ENCODE measurements around the gene TAS1R3. TPM values are rescaled to one million over a fixed set of nuclear protein-coding genes. Genes with fewer than 3 reads are reported as not detected.

Gene TAS1R3
- total RNA-seq, 3 donors from 2014 or later (not counting 1 experiment from before 2014, with no cell fraction given), result 0.66 to 1.4 (median 1.3) TPM

DNA sequence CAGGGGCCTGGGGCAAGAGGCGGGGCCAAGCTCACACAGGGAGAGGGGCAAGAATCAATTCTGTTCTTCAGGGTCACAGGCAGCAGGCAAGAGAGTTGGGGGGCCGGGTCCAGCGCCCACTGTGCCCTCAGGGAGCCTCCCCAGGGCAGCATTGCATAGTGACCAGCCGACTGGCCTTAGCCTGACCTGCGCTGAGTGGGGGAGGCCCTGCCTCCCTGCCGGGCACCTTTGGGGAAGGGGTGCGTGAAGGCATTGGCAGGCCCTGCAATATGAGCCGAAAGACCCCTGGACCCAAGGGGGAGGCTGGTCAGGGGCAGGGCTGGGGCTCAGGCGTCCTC, 38.7 kb upstream of the TAS1R3 start:
- H3K27ac ChIP-seq (ENCODE audit: low read length), result no peak overlapping the region
- Mint-ChIP-seq H3K27ac (no peak overlapping the region), H3K4me1 (peaks cover 0 to 5% of the 10 kb centered on the region in 2 donors), H3K36me3 (no peaks in the 10 kb centered on the region), H3K4me3 (no peak overlapping the region), H3K27me3 (ENCODE audit: low read depth in 2 of 2) (peaks cover 0 to 3% of the 10 kb centered on the region in 2 donors), H3K9me3 (no peaks in the 10 kb centered on the region)
- no peaks in the 10 kb centered on the region for H3K27me3 ChIP-seq (ENCODE audit: control insufficient read depth, insufficient read depth, low read length)
- intact Hi-C loops (cut with micrococcal nuclease), result loop anchor here (5.0 kb wide), 1 partner anchor 310 kb away; the partner anchor contains the start of gene PERM1
- no peaks in the 10 kb centered on the region for H3K9me3 ChIP-seq (ENCODE audit: control insufficient read depth, insufficient read depth, low read length)
- TF ChIP-seq, protein P1, sequence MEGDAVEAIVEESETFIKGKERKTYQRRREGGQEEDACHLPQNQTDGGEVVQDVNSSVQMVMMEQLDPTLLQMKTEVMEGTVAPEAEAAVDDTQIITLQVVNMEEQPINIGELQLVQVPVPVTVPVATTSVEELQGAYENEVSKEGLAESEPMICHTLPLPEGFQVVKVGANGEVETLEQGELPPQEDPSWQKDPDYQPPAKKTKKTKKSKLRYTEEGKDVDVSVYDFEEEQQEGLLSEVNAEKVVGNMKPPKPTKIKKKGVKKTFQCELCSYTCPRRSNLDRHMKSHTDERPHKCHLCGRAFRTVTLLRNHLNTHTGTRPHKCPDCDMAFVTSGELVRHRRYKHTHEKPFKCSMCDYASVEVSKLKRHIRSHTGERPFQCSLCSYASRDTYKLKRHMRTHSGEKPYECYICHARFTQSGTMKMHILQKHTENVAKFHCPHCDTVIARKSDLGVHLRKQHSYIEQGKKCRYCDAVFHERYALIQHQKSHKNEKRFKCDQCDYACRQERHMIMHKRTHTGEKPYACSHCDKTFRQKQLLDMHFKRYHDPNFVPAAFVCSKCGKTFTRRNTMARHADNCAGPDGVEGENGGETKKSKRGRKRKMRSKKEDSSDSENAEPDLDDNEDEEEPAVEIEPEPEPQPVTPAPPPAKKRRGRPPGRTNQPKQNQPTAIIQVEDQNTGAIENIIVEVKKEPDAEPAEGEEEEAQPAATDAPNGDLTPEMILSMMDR (IDR thresholded peaks at IDR 0.05), result no peak
- H3K4me3 ChIP-seq (ENCODE audit: low read length), result no peak overlapping the region
- 93% methylated on average over 9 of the region's 9 CpGs for WGBS (ENCODE audit: insufficient coverage)
- no peaks in the 10 kb centered on the region for H3K36me3 ChIP-seq (ENCODE audit: control insufficient read depth, insufficient read depth, low read length)
- no peak for ATAC-seq
- no peak for DNase-seq
- no peaks in the 10 kb centered on the region for H3K4me1 ChIP-seq (ENCODE audit: control insufficient read depth, insufficient read depth, low read length)

DNA sequence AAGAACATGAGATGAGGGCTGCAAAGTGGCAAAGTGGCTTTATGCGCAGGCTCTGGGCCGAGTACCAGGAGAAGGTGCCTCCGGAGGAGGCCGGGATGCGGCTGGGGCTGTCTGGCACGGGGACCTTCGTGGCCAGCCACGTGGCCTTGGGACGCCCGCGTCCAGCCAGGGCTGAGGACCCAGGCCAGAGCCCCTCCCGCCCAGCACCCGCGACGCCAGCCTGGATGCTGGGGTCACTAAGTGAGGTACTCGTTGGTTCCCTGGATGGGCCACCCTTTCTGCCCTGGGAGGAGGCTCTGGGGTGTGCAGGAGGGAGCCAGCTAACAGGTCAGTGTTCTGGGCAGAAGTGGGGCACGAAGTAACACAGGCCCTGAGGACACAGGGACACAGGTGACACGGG, 38.2 kb upstream of the TAS1R3 start:
- Mint-ChIP-seq H3K9me3 (no peaks in the 10 kb centered on the region), H3K4me1 (peaks cover 0 to 5% of the 10 kb centered on the region in 2 donors), H3K27me3 (ENCODE audit: low read depth in 2 of 2) (peaks cover 0 to 3% of the 10 kb centered on the region in 2 donors), H3K27ac (no peak overlapping the region), H3K4me3 (no peak overlapping the region), H3K36me3 (no peaks in the 10 kb centered on the region)
- WGBS (ENCODE audit: insufficient coverage), result 96% methylated on average over 18 of the region's 18 CpGs
- no peaks in the 10 kb centered on the region for H3K9me3 ChIP-seq (ENCODE audit: control insufficient read depth, insufficient read depth, low read length)
- no peak overlapping the region for H3K4me3 ChIP-seq (ENCODE audit: low read length)
- no peaks in the 10 kb centered on the region for H3K27me3 ChIP-seq (ENCODE audit: control insufficient read depth, insufficient read depth, low read length)
- intact Hi-C loops (cut with micrococcal nuclease), result loop anchor here (5.0 kb wide), 1 partner anchor 311 kb away; the partner anchor contains the start of gene PERM1
- no peak overlapping the region for H3K27ac ChIP-seq (ENCODE audit: low read length)
- peaks cover 1% of the 10 kb centered on the region for H3K4me1 ChIP-seq (ENCODE audit: control insufficient read depth, insufficient read depth, low read length)
- TF ChIP-seq, protein P1 (IDR thresholded peaks at IDR 0.05), result no peak
- ATAC-seq (no peak), DNase-seq (no peak)
- no peaks in the 10 kb centered on the region for H3K36me3 ChIP-seq (ENCODE audit: control insufficient read depth, insufficient read depth, low read length)

- Mint-ChIP-seq H3K4me1 (peaks cover 0 to 9% of the 10 kb centered on the region in 2 donors), H3K4me3 (no peak overlapping the region), H3K36me3 (no peaks in the 10 kb centered on the region), H3K27ac (no peak overlapping the region), H3K27me3 (ENCODE audit: low read depth in 2 of 2) (peaks cover 0 to 3% of the 10 kb centered on the region in 2 donors), H3K9me3 (no peaks in the 10 kb centered on the region)
- intact Hi-C loops (cut with micrococcal nuclease), result loop anchor here (5.0 kb wide), 1 partner anchor 311 kb away; the partner anchor contains the start of gene PERM1
- TF ChIP-seq, protein P1 (IDR thresholded peaks at IDR 0.05), result no peak
- Histone ChIP-seq H3K27me3 (ENCODE audit: control insufficient read depth, insufficient read depth, low read length) (no peaks in the 10 kb centered on the region), H3K36me3 (ENCODE audit: control insufficient read depth, insufficient read depth, low read length) (no peaks in the 10 kb centered on the region), H3K4me3 (ENCODE audit: low read length) (no peak overlapping the region), H3K4me1 (ENCODE audit: control insufficient read depth, insufficient read depth, low read length) (peaks cover 4% of the 10 kb centered on the region), H3K27ac (ENCODE audit: low read length) (no peak overlapping the region), H3K9me3 (ENCODE audit: control insufficient read depth, insufficient read depth, low read length) (no peaks in the 10 kb centered on the region)
- ATAC-seq, result no peak
- WGBS (ENCODE audit: insufficient coverage), result 94% methylated on average over 94 of the region's 94 CpGs
- no peak for DNase-seq
These were observed 37.5 kb upstream of the TAS1R3 start for GRCh38 chr1:1293263-1294249.

Data from natural killer cell (primary cell).